CD4-positive, alpha-beta T cell (primary cell): ENCODE results near the gene DFFB. TPM values are rescaled to one million over a fixed set of nuclear protein-coding genes. Genes with fewer than 3 reads are reported as not detected.

Source experiments
- ATAC-seq: fragments of 200-7000 bp; cut with Tn5 transposase; one replicate; pipeline ENCODE4 v1.10.0; 2022; ENCODE audit warnings: mild to moderate bottlenecking; ENCODE audit not compliant: poor library complexity
- CTCF ChIA-PET: fragments of 350-600 bp; sonication (Branson Sonifier 250); formaldehyde crosslinking; loops from one replicate; lab custom pipeline; 2021; ENCODE audit warnings: antibody characterized with exemption, inconsistent platforms; lab: Charles Lee
- POLR2A ChIA-PET: fragments of 350-600 bp; sonication (Branson Sonifier 250); formaldehyde crosslinking; loops from one replicate; lab custom pipeline; 2021; ENCODE audit warnings: antibody characterized with exemption, inconsistent platforms; lab: Charles Lee
- DNase-seq, 14 experiments: peaks; one replicate each; pipeline ENCODE4 v3.0.0-alpha.2; 2013 to 2020; ENCODE audit warnings: mixed read lengths in 2 of 14
- H3K27ac ChIP-seq, 2 donors: one replicate each; pipeline versions ENCODE4 v1.5.1 to v1.7.0; 2013; ENCODE audit warnings: low read length in 2 of 2, low read depth in 1 of 2, mild to moderate bottlenecking in 1 of 2
- H3K27me3 ChIP-seq, 2 experiments: 1 replicate in 1 of 2; 2 replicates in 1 of 2; pipeline versions ENCODE4 v1.6.1 to v1.7.0; 2013; ENCODE audit warnings: low read length in 2 of 2, control low read depth in 1 of 2, mild to moderate bottlenecking in 1 of 2, moderate library complexity in 1 of 2; ENCODE audit not compliant: insufficient read depth in 2 of 2, control insufficient read depth in 1 of 2
- H3K36me3 ChIP-seq: one replicate; pipeline ENCODE4 v1.6.1; 2013; ENCODE audit warnings: low read length, control low read depth; ENCODE audit not compliant: insufficient read depth
- H3K4me1 ChIP-seq: one replicate; pipeline ENCODE4 v1.6.1; 2013; ENCODE audit warnings: low read length, control low read depth; ENCODE audit not compliant: insufficient read depth
- H3K4me3 ChIP-seq: one replicate; pipeline ENCODE4 v1.5.1; 2013; ENCODE audit warnings: mild to moderate bottlenecking, low read length, moderate library complexity
- H3K9me3 ChIP-seq, 2 experiments: 1 replicate in 1 of 2; 2 replicates in 1 of 2; pipeline versions ENCODE4 v1.6.1 to v1.7.0; 2013; ENCODE audit warnings: low read length in 2 of 2, mild to moderate bottlenecking in 2 of 2, control low read depth in 1 of 2, moderate library complexity in 1 of 2; ENCODE audit not compliant: control insufficient read depth in 1 of 2, insufficient read depth in 1 of 2
- H3K27ac Mint-ChIP-seq: one replicate; pipeline ENCODE4 v1.8.0; 2020; ENCODE audit warnings: mixed read lengths
- H3K27me3 Mint-ChIP-seq: one replicate; pipeline ENCODE4 v1.8.0; 2021; ENCODE audit warnings: mixed read lengths
- H3K36me3 Mint-ChIP-seq: one replicate; pipeline ENCODE4 v1.8.0; 2021; ENCODE audit warnings: low read depth, mixed read lengths
- H3K4me1 Mint-ChIP-seq: one replicate; pipeline ENCODE4 v1.8.0; 2021; ENCODE audit warnings: low read depth, mixed read lengths
- H3K4me3 Mint-ChIP-seq: one replicate; pipeline ENCODE4 v1.8.0; 2020; ENCODE audit warnings: mild to moderate bottlenecking, mixed read lengths
- H3K9me3 Mint-ChIP-seq: one replicate; pipeline ENCODE4 v1.8.0; 2020; ENCODE audit warnings: mixed read lengths
- CTCF ChIP-seq: fragments of 200-600 bp; IDR thresholded peaks from one replicate; pipeline ENCODE4 v1.8.0; 2022; ENCODE audit warnings: antibody characterized with exemption, mild to moderate bottlenecking
- intact Hi-C, 2 experiments: fragments of 100-400 bp; cut with DNase I in 1 of 2; cut with micrococcal nuclease in 1 of 2; formaldehyde crosslinking; loops; one replicate each; pipeline versions ENCODE4 v1.15.1 to v1.9.0; 2023 to 2025; cut with DNase I, micrococcal nuclease
- total RNA-seq, 174 experiments: library from RNA in 2 of 174; stranded (reverse) in 2 of 174; gene quantifications; one replicate each; pipeline ENCODE4 v1.2.3 and lab custom pipeline; 2021 to 2026

Gene DFFB
- total RNA-seq, 2 experiments from 2014 or later: 6.7 to 6.8 TPM

GRCh38 chr1:3918966-3919611, 61.8 kb downstream of the DFFB start:
- Histone ChIP-seq H3K36me3 (no peaks in the 10 kb centered on the region), H3K9me3 (no peaks in the 10 kb centered on the region), H3K27ac (no peak overlapping the region), H3K27me3 (no peaks in the 10 kb centered on the region), H3K4me1 (peaks cover 3% of the 10 kb centered on the region), H3K4me3 (no peak overlapping the region)
- Mint-ChIP-seq H3K27ac (no peak overlapping the region), H3K36me3 (no peaks in the 10 kb centered on the region), H3K4me3 (no peak overlapping the region), H3K4me1 (no peaks in the 10 kb centered on the region), H3K9me3 (no peaks in the 10 kb centered on the region), H3K27me3 (no peaks in the 10 kb centered on the region)
- CTCF ChIA-PET: no interaction called here
- ATAC-seq (no peak), DNase-seq (peak in 1 of 14 experiments; percentile 17)
- intact Hi-C loops: loop anchor here in 1 of 2 experiments (10.0 kb wide), 1 partner anchor 676 kb away; no protein-coding TSS in a partner anchor
- no peak for TF ChIP-seq CTCF
- POLR2A ChIA-PET: no interaction called here

DNA sequence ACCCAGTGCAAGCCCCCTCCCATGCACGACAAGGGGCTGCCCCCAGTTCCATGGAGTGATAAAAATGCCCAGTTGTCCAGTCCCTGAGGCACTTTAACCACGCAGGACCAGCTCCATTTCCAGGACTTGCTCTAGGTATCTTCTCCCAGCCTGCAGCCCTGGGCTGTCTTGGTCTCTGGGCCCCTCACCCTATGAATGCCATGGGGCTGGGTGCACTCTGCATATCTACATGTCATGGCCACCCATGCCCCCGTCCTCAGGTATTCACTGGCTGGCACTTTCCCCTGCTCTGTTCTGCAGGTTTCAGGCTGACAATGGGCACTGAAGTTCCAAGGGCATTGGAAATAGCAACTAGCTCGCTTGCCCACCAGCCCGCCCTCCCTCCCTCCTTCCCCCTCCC, 62.4 kb downstream of the DFFB start:
- H3K36me3 Mint-ChIP-seq: no peaks in the 10 kb centered on the region
- Histone ChIP-seq H3K36me3 (no peaks in the 10 kb centered on the region), H3K9me3 (no peaks in the 10 kb centered on the region), H3K4me3 (no peak overlapping the region), H3K4me1 (peaks cover 3% of the 10 kb centered on the region), H3K27ac (no peak overlapping the region), H3K27me3 (no peaks in the 10 kb centered on the region)
- H3K4me1 Mint-ChIP-seq: no peaks in the 10 kb centered on the region
- ATAC-seq (no peak), DNase-seq (no peak)
- intact Hi-C loops: loop anchor here in 1 of 2 experiments (10.0 kb wide), 1 partner anchor 675 kb away; no protein-coding TSS in a partner anchor
- H3K4me3 Mint-ChIP-seq: no peak overlapping the region
- no peaks in the 10 kb centered on the region for H3K27me3 Mint-ChIP-seq
- no peak for TF ChIP-seq CTCF
- H3K27ac Mint-ChIP-seq: no peak overlapping the region
- POLR2A ChIA-PET: no interaction called here
- CTCF ChIA-PET: no interaction called here
- H3K9me3 Mint-ChIP-seq: no peaks in the 10 kb centered on the region

DNA sequence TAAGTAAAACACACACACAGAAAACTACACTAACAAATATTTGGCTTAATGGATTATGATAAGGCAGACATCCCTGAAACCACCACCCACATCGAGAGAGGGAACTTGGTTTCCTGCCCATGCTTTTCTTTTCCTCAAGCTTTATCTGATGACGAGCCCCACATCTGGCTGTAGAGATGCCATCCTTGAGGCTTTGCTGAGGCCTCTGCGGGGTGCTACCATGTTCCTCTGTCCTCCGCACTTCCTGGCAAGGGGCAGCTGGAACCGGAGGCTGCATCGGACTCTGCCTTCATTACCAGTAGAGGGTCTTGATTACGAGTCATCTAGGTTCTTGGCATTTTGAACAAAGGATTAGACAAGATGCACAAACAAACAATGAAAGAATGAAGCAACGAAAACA, 64.5 kb downstream of the DFFB start:
- Mint-ChIP-seq H3K4me3 (no peak overlapping the region), H3K27ac (no peak overlapping the region)
- CTCF ChIA-PET: no interaction called here

More for the DNA sequence above, 64.5 kb downstream of the DFFB start:
- POLR2A ChIA-PET: interaction anchor here (1.3 kb wide), 1 partner anchor 21 kb away, joined by 5 read pairs; the partner anchor contains the start of gene C1orf174
- no peak for TF ChIP-seq CTCF
- DNase-seq (no peak), ATAC-seq (no peak)
- intact Hi-C loops: no loop called here
- H3K4me1 ChIP-seq: peaks cover 3% of the 10 kb centered on the region
- H3K9me3 ChIP-seq: no peaks in the 10 kb centered on the region
- H3K27ac ChIP-seq: no peak overlapping the region
- Mint-ChIP-seq H3K27me3 (peaks cover 6% of the 10 kb centered on the region), H3K36me3 (no peaks in the 10 kb centered on the region), H3K4me1 (no peaks in the 10 kb centered on the region), H3K9me3 (no peaks in the 10 kb centered on the region)
- no peak overlapping the region for H3K4me3 ChIP-seq
- H3K36me3 ChIP-seq: no peaks in the 10 kb centered on the region
- no peaks in the 10 kb centered on the region for H3K27me3 ChIP-seq
